ENCODE results near the gene STYXL2.

Gene STYXL2

DNA sequence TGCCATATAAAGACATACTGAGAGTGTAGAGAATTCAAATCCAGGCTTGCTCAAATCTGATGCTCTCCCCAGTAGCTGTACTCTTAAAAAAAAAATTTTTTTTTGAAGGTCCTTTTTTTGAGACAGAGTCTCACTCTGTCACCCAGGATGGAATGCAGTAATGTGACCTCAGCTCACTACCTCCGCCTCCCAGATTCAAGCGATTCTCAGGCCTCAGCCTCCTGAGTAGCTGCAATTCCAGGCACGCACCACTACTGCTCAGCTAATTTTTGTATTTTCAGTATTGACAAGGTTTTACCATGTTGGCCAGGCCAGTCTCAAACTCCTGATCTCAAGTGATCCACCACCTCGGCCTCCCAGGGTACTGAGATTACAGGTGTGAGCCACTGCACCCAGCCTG lies 28.7 kb downstream of the STYXL2 start:
- no peak overlapping the region for H3K27ac ChIP-seq
- TF ChIP-seq, protein P1, sequence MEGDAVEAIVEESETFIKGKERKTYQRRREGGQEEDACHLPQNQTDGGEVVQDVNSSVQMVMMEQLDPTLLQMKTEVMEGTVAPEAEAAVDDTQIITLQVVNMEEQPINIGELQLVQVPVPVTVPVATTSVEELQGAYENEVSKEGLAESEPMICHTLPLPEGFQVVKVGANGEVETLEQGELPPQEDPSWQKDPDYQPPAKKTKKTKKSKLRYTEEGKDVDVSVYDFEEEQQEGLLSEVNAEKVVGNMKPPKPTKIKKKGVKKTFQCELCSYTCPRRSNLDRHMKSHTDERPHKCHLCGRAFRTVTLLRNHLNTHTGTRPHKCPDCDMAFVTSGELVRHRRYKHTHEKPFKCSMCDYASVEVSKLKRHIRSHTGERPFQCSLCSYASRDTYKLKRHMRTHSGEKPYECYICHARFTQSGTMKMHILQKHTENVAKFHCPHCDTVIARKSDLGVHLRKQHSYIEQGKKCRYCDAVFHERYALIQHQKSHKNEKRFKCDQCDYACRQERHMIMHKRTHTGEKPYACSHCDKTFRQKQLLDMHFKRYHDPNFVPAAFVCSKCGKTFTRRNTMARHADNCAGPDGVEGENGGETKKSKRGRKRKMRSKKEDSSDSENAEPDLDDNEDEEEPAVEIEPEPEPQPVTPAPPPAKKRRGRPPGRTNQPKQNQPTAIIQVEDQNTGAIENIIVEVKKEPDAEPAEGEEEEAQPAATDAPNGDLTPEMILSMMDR (IDR thresholded peaks at IDR 0.05) = no peak
- H3K4me3 ChIP-seq = no peak overlapping the region
- no peak for DNase-seq (ENCODE audit: low spot score)

DNA sequence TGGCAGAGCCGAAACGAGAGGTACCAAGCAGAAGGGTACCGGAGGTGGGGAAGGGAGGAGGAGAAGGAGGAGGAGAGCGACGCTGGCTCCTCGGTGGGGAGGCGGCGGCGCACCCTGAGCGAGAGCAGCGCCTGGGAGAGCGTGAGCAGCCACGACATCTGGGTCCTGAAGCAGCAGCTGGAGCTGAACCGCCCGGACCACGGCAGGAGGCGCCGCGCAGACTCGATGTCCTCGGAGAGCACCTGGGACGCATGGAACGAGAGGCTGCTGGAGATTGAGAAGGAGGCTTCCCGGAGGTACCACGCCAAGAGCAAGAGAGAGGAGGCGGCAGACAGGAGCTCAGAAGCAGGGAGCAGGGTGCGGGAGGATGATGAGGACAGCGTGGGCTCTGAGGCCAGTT lies 32.4 kb downstream of the STYXL2 start:
- no peak for DNase-seq (ENCODE audit: low spot score)
- no peak overlapping the region for H3K4me3 ChIP-seq
- TF ChIP-seq, protein P1 (IDR thresholded peaks at IDR 0.05) = no peak
- no peak overlapping the region for H3K27ac ChIP-seq

DNA sequence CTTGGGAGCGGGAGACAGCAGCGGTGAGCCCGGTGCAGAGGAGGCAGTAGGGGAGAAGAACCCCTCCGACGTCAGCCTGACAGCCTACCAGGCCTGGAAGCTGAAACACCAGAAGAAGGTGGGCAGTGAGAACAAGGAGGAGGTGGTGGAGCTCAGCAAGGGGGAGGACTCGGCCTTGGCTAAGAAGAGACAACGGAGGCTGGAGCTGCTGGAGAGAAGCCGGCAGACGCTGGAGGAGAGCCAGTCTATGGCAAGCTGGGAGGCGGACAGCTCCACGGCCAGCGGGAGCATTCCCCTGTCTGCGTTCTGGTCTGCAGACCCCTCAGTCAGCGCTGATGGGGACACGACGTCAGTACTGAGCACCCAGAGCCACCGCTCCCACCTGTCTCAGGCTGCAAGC lies 32.9 kb downstream of the STYXL2 start:
- no peak overlapping the region for H3K4me3 ChIP-seq
- DNase-seq (ENCODE audit: low spot score) = no peak
- H3K27ac ChIP-seq = no peak overlapping the region
- TF ChIP-seq, protein P1 (IDR thresholded peaks at IDR 0.05) = no peak

DNA sequence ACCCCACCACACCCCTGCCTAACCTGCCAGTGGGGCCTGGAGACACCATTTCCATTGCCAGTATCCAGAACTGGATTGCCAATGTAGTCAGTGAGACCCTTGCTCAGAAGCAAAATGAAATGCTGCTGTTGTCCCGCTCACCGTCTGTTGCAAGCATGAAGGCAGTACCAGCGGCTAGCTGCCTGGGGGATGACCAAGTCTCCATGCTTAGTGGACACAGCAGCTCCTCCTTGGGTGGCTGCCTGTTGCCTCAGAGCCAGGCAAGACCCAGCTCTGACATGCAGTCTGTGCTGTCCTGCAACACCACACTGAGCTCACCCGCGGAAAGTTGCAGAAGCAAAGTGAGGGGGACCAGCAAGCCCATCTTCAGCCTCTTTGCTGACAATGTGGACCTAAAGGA lies 33.4 kb downstream of the STYXL2 start:
- no peak for DNase-seq (ENCODE audit: low spot score)
- Histone ChIP-seq H3K27ac (no peak overlapping the region), H3K4me3 (no peak overlapping the region)
- TF ChIP-seq, protein P1 (IDR thresholded peaks at IDR 0.05) = no peak

DNA sequence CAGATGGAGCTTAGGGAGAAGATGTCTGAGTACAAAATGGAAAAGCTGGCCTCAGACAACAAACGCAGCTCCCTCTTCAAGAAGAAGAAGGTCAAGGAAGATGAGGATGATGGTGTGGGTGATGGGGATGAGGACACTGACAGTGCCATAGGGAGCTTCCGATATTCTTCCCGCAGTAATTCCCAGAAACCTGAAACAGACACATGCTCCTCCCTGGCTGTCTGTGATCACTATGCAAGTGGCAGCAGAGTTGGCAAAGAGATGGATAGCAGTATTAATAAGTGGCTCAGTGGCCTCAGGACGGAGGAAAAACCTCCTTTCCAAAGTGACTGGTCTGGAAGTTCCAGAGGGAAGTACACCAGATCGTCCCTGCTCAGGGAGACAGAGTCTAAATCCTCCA lies 33.8 kb downstream of the STYXL2 start:
- TF ChIP-seq, protein P1 (IDR thresholded peaks at IDR 0.05) = no peak
- DNase-seq (ENCODE audit: low spot score) = no peak
- Histone ChIP-seq H3K4me3 (no peak overlapping the region), H3K27ac (no peak overlapping the region)

DNA sequence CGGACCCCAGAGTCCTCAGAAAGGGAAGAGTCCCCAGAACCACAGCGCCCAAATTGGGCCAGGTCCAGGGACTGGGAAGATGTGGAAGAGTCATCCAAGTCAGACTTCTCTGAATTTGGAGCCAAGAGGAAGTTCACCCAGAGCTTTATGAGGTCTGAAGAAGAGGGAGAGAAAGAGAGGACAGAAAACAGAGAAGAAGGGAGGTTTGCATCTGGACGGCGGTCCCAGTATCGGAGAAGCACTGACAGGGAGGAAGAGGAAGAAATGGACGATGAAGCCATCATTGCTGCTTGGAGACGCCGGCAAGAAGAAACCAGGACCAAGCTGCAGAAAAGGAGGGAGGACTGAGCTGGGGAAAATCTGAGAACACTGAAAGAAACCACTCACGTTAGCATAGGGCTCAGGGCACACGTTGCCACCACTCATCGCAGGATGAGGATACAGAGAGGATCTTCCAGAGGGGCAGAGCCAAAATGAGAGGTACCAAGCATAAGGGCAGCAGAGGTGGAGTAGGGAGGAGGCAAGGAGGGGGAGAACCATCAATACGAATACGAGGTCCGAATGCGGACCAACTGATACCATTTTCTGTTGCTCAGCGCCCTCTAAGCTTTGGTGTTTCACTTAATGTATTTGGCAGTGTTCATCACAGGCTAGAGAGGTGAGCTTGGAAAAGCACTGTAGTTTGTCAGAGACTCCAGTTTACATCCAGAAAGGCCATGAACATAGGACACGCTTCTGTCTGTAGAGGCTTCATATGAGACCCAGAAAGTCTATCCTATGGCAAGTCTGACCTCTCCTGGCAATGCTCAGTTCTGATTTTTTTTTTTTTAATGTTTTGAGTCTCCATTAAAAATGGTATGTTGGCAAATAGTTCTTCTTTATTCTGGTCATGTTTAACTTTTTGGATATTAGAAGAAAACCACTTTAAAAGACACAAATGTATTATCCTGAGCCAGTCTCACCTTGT lies 34.7 kb downstream of the STYXL2 start:
- TF ChIP-seq, protein P1 (IDR thresholded peaks at IDR 0.05) = no peak
- Histone ChIP-seq H3K27ac (no peak overlapping the region), H3K4me3 (no peak overlapping the region)
- no peak for DNase-seq (ENCODE audit: low spot score)
